HEK293 (cell line): ENCODE results near the gene SLC27A2.

Experiments used
- CTCF ChIA-PET: fragments of 350-600 bp; formaldehyde crosslinking; extraction: SDS; loops from one replicate; lab custom pipeline; 2021; ENCODE audit warnings: antibody characterized with exemption; lab: Yijun Ruan, JAX
- POLR2A ChIA-PET: fragments of 300-600 bp; formaldehyde crosslinking; extraction: SDS; loops from one replicate; lab custom pipeline; 2020; ENCODE audit warnings: antibody characterized with exemption, inconsistent platforms; lab: Yijun Ruan, JAX
- H3K27ac ChIP-seq: fragments of 200-500 bp; sonication (Bioruptor generic); 2 replicates; pipeline ENCODE4 v1.5.1; 2014; ENCODE audit warnings: low read depth, low read length, control low read depth, inconsistent platforms; ENCODE audit errors: extremely low read depth
- H3K36me3 ChIP-seq, 2 experiments: fragments of 200-500 bp in 1 of 2; sonication (Bioruptor generic) in 1 of 2; 1 replicate in 1 of 2; 2 replicates in 1 of 2; pipeline ENCODE4 v1.5.1; 2014 to 2017; ENCODE audit warnings: inconsistent platforms in 2 of 2, low read length in 2 of 2; ENCODE audit not compliant: control insufficient read depth in 2 of 2, insufficient read depth in 1 of 2
- H3K4me1 ChIP-seq: fragments of 200-500 bp; sonication (Bioruptor generic); 2 replicates; pipeline ENCODE4 v1.5.1; 2014; ENCODE audit warnings: mild to moderate bottlenecking, low read length, inconsistent platforms; ENCODE audit not compliant: control insufficient read depth, insufficient read depth
- H3K4me3 ChIP-seq: 2 replicates; pipeline ENCODE4 v1.5.1; 2011; ENCODE audit warnings: low read depth, mild to moderate bottlenecking, control low read depth, low read length, moderate library complexity
- H3K9me3 ChIP-seq: fragments of 200-500 bp; sonication (Bioruptor generic); 2 replicates; pipeline ENCODE4 v1.5.1; 2014; ENCODE audit warnings: low read depth, low read length, inconsistent platforms; ENCODE audit not compliant: control insufficient read depth, insufficient read depth
- GLI2 ChIP-seq: fragments of 450-650 bp; formaldehyde crosslinking; IDR thresholded peaks from 2 replicates; pipeline ENCODE4; 2017; ENCODE audit warnings: missing biosample characterization, missing genetic modification characterization, low read depth, borderline replicate concordance
- GLI4 ChIP-seq: fragments of 450-650 bp; formaldehyde crosslinking; IDR thresholded peaks from 2 replicates; pipeline ENCODE4 v1.5.1; 2016; ENCODE audit warnings: missing biosample characterization, missing genetic modification characterization
- GLIS1 ChIP-seq: fragments of 450-650 bp; formaldehyde crosslinking; IDR thresholded peaks from 2 replicates; pipeline ENCODE4 v1.5.1; 2016; ENCODE audit warnings: missing biosample characterization, missing genetic modification characterization
- GLIS2 ChIP-seq: fragments of 450-650 bp; formaldehyde crosslinking; IDR thresholded peaks from 2 replicates; pipeline ENCODE4 v1.5.1; 2016; ENCODE audit warnings: missing biosample characterization, missing genetic modification characterization
- PATZ1 ChIP-seq: fragments of 450-650 bp; formaldehyde crosslinking; IDR thresholded peaks from 2 replicates; pipeline ENCODE4 v1.5.1; 2016; ENCODE audit warnings: missing biosample characterization, missing genetic modification characterization
- PRDM2 ChIP-seq: fragments of 450-650 bp; formaldehyde crosslinking; IDR thresholded peaks from 2 replicates; pipeline ENCODE4 v1.5.1; 2016; ENCODE audit warnings: missing biosample characterization, missing genetic modification characterization, borderline replicate concordance
- PRDM4 ChIP-seq: fragments of 450-650 bp; formaldehyde crosslinking; IDR thresholded peaks from 2 replicates; pipeline ENCODE4 v1.5.1; 2017; ENCODE audit warnings: missing biosample characterization, missing genetic modification characterization
- SETDB1 ChIP-seq: IDR thresholded peaks from one replicate; pipeline ENCODE4 v1.6.1; 2017; ENCODE audit warnings: mild to moderate bottlenecking, low read length, moderate library complexity, mixed read lengths; ENCODE audit not compliant: insufficient read length
- SP2 ChIP-seq: fragments of 450-650 bp; formaldehyde crosslinking; IDR thresholded peaks from 2 replicates; pipeline ENCODE4 v1.5.1; 2016; ENCODE audit warnings: missing biosample characterization, missing genetic modification characterization
- ZBTB20 ChIP-seq: fragments of 450-650 bp; formaldehyde crosslinking; IDR thresholded peaks from 2 replicates; pipeline ENCODE4 v1.5.1; 2016; ENCODE audit warnings: missing biosample characterization, missing genetic modification characterization
- ZBTB21 ChIP-seq: fragments of 450-650 bp; formaldehyde crosslinking; IDR thresholded peaks from 2 replicates; pipeline ENCODE4 v1.5.1; 2017; ENCODE audit warnings: missing biosample characterization, missing genetic modification characterization
- ZFHX2 ChIP-seq: fragments of 450-650 bp; formaldehyde crosslinking; conservative IDR thresholded peaks from 2 replicates; pipeline ENCODE4 v1.5.1; 2016; ENCODE audit warnings: missing biosample characterization, missing genetic modification characterization
- ZIC2 ChIP-seq: fragments of 450-650 bp; formaldehyde crosslinking; IDR thresholded peaks from 2 replicates; pipeline ENCODE4 v1.5.1; 2016; ENCODE audit warnings: missing biosample characterization, missing genetic modification characterization
- ZNF10 ChIP-seq: fragments of 450-650 bp; formaldehyde crosslinking; IDR thresholded peaks from 2 replicates; pipeline ENCODE4 v1.5.1; 2017; ENCODE audit warnings: missing biosample characterization, missing genetic modification characterization
- ZNF114 ChIP-seq: fragments of 450-650 bp; formaldehyde crosslinking; IDR thresholded peaks from 2 replicates; pipeline ENCODE4 v1.5.0; 2017; ENCODE audit warnings: missing biosample characterization, missing genetic modification characterization
- ZNF148 ChIP-seq: fragments of 450-650 bp; formaldehyde crosslinking; IDR thresholded peaks from 2 replicates; pipeline ENCODE4 v1.5.0; 2017; ENCODE audit warnings: missing biosample characterization, missing genetic modification characterization, borderline replicate concordance
- ZNF341 ChIP-seq: fragments of 450-650 bp; formaldehyde crosslinking; IDR thresholded peaks from 2 replicates; pipeline ENCODE4; 2016; ENCODE audit warnings: low read depth, missing biosample characterization, missing genetic modification characterization
- ZNF549 ChIP-seq: fragments of 450-650 bp; IDR thresholded peaks from 2 replicates; pipeline ENCODE4 v1.5.1; 2018; ENCODE audit warnings: missing biosample characterization, missing genetic modification characterization, mild to moderate bottlenecking, inconsistent platforms, moderate library complexity
- ZNF580 ChIP-seq: fragments of 450-650 bp; formaldehyde crosslinking; IDR thresholded peaks from 2 replicates; pipeline ENCODE4 v1.5.1; 2016; ENCODE audit warnings: missing biosample characterization, missing genetic modification characterization
- ZNF645 ChIP-seq: fragments of 450-650 bp; formaldehyde crosslinking; IDR thresholded peaks from 2 replicates; pipeline ENCODE4; 2016; ENCODE audit warnings: missing biosample characterization, missing genetic modification characterization
- ZNF692 ChIP-seq: fragments of 450-650 bp; formaldehyde crosslinking; IDR thresholded peaks from 2 replicates; pipeline ENCODE4 v1.5.1; 2016; ENCODE audit warnings: missing biosample characterization, missing genetic modification characterization
- ZNF701 ChIP-seq: fragments of 450-650 bp; formaldehyde crosslinking; IDR thresholded peaks from 2 replicates; pipeline ENCODE4 v1.5.1; 2016; ENCODE audit warnings: missing biosample characterization, missing genetic modification characterization
- ZNF792 ChIP-seq: fragments of 450-650 bp; formaldehyde crosslinking; IDR thresholded peaks from 2 replicates; pipeline ENCODE4 v1.5.1; 2016; ENCODE audit warnings: missing biosample characterization, missing genetic modification characterization

The SLC27A2 gene

GRCh38 chr15:50181969-50182218 is at the start of gene SLC27A2:
TSS of gene SLC27A2 (plus strand) at chr15:50182196. CDS start at chr15:50182428, 232 bp downstream.
- peak within 1 kb of the TSS; percentile 47 for H3K4me3 ChIP-seq
- ChIA-PET POLR2A (interaction anchor here (0.7 kb wide), 1 partner anchor 26 kb away, joined by 3 read pairs; no protein-coding TSS in a partner anchor), CTCF (interaction anchor here (0.5 to 2.0 kb wide), 3 partner anchors 13 to 136 kb away, joined by 4 to 8 read pairs (median 6); no protein-coding TSS in a partner anchor)
- peak within 1 kb of the TSS; percentile 40; the same call in 1 of the 2 replicates for H3K27ac ChIP-seq
- H3K9me3 ChIP-seq = no peaks in the 10 kb centered on the region
- H3K36me3 ChIP-seq = no peaks in the 10 kb centered on the region
- peaks cover 3% of the 10 kb centered on the region; the same call in 1 of the 2 replicates for H3K4me1 ChIP-seq
- TF ChIP-seq ZNF792 (tag by site-specific recombination) = no peak
- no peak for TF ChIP-seq GLI2
- TF ChIP-seq ZNF549 (tag by site-specific recombination) = 0 out of 2 replicates have a peak, but pooled peaks have one; percentile 3
- TF ChIP-seq PRDM4 (tag by site-specific recombination) = no peak
- no peak for TF ChIP-seq GLI4 (tag by site-specific recombination)
- TF ChIP-seq ZFHX2 (tag by site-specific recombination) = peak; percentile 50; the same call in 1 of the 2 replicates
- peak; percentile 75 for TF ChIP-seq GLIS2 (tag by site-specific recombination)
- TF ChIP-seq PATZ1 (tag by site-specific recombination) = peak; percentile 66
- TF ChIP-seq ZNF692 = no peak
- no peak for TF ChIP-seq ZBTB21 (tag by site-specific recombination)
- TF ChIP-seq GLIS1 = peak; percentile 93
- TF ChIP-seq PRDM2 (tag by site-specific recombination) = no peak
- no peak for TF ChIP-seq SETDB1
- no peak for TF ChIP-seq ZNF10 (tag by site-specific recombination)
- peak; percentile 30; the same call in 1 of the 2 replicates for TF ChIP-seq ZIC2
- TF ChIP-seq ZBTB20 (tag by site-specific recombination) = no peak
- no peak for TF ChIP-seq ZNF645 (tag by site-specific recombination)
- no peak for TF ChIP-seq ZNF580
- no peak for TF ChIP-seq ZNF114
- TF ChIP-seq SP2 (tag by site-specific recombination) = peak; percentile 34; the same call in 1 of the 2 replicates
- no peak for TF ChIP-seq ZNF341 (tag by site-specific recombination)
- no peak for TF ChIP-seq ZNF148 (tag by site-specific recombination)
- no peak for TF ChIP-seq ZNF701 (tag by site-specific recombination)
